KMS-11 (cell line): ENCODE results near the gene HACD2.
A peak's percentile ranks its signal among the peaks of the same experiment; 100 is the strongest.

Source experiments
- H2AFZ ChIP-seq: fragments of 200-600 bp; sonication (generic); 2 replicates; pipeline ENCODE4 v1.6.1; 2016; ENCODE audit warnings: antibody characterized with exemption, mixed run types, low read depth
- H3K27ac ChIP-seq: fragments of 200-600 bp; sonication (generic); 2 replicates; pipeline ENCODE4 v1.6.1; 2016; ENCODE audit warnings: mild to moderate bottlenecking, mixed run types
- H3K27me3 ChIP-seq: fragments of 200-600 bp; sonication (generic); 2 replicates; pipeline ENCODE4 v1.6.1; 2017; ENCODE audit warnings: mild to moderate bottlenecking, low read depth, mixed run types, moderate library complexity; ENCODE audit not compliant: insufficient read depth
- H3K36me3 ChIP-seq: fragments of 200-600 bp; sonication (generic); 2 replicates; pipeline ENCODE4 v1.6.1; 2017; ENCODE audit warnings: mild to moderate bottlenecking, mixed run types; ENCODE audit not compliant: insufficient read depth
- H3K4me1 ChIP-seq: fragments of 200-600 bp; sonication (generic); 2 replicates; pipeline ENCODE4 v1.6.1; 2016; ENCODE audit warnings: mild to moderate bottlenecking, low read depth, mixed run types; ENCODE audit not compliant: poor library complexity, severe bottlenecking
- H3K4me2 ChIP-seq: fragments of 200-600 bp; sonication (generic); 2 replicates; pipeline ENCODE4 v1.7.0; 2016; ENCODE audit warnings: mild to moderate bottlenecking, mixed run types
- H3K4me3 ChIP-seq: fragments of 200-600 bp; sonication (generic); IDR thresholded peaks from 2 replicates; pipeline ENCODE4 v1.6.1; 2017; ENCODE audit warnings: low read depth, low read length, mixed read lengths; ENCODE audit not compliant: insufficient read depth
- H3K79me2 ChIP-seq: fragments of 200-600 bp; sonication (generic); 2 replicates; pipeline ENCODE4 v1.6.1; 2016; ENCODE audit warnings: low read depth, mixed run types; ENCODE audit not compliant: insufficient read depth
- H3K9ac ChIP-seq: fragments of 200-600 bp; sonication (generic); 2 replicates; pipeline ENCODE4 v1.6.1; 2016; ENCODE audit warnings: mild to moderate bottlenecking, mixed run types
- H4K20me1 ChIP-seq: fragments of 200-600 bp; sonication (generic); 2 replicates; pipeline ENCODE4 v1.6.1; 2016; ENCODE audit warnings: mild to moderate bottlenecking, mixed run types; ENCODE audit not compliant: insufficient read depth
- CTCF ChIP-seq: fragments of 200-600 bp; sonication (generic); conservative IDR thresholded peaks from 2 replicates; pipeline ENCODE4 v1.6.1; 2017; ENCODE audit warnings: low read depth, mild to moderate bottlenecking, antibody characterized with exemption, low read length, moderate library complexity, mixed read lengths

HACD2 gene

GRCh38 chr3:123584284-123584987 lies 417 bp downstream of the HACD2 start:
- Histone ChIP-seq H3K27me3 (no peaks in the 10 kb centered on the region), H3K4me1 (peaks cover 23% of the 10 kb centered on the region), H3K4me2 (peak overlapping the region; percentile 78), H3K79me2 (no peaks in the 10 kb centered on the region; the same call in 1 of the 2 replicates), H3K27ac (peak overlapping the region; percentile 90; the same call in 1 of the 2 replicates), H4K20me1 (no peaks in the 10 kb centered on the region), H2AFZ (peak overlapping the region; percentile 96), H3K36me3 (no peaks in the 10 kb centered on the region), H3K4me3 (no peak overlapping the region), H3K9ac (peak overlapping the region; percentile 96; the same call in 1 of the 2 replicates)
- TF ChIP-seq CTCF = no peak

DNA sequence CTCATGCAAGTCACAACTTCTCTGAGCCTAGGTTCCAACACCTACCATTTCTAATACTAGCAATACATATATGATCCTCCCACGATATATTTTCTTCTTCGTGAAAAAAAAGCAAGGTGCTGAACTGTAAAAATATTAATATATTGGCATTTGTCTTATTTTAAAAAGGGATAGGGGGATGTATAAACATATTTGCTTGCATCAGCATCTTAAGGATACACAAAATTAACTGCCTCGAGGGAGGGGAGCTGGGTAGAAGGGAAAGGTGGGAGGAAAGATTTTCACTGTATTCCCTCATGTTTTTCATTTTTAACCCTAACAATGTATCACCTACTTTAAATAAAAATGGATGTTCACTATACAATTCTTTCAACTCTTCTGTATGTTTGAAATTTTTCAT lies 1.3 kb downstream of the HACD2 start:
- no peak for TF ChIP-seq CTCF
- Histone ChIP-seq H3K79me2 (no peaks in the 10 kb centered on the region; the same call in 1 of the 2 replicates), H3K4me3 (no peak overlapping the region), H3K27ac (no peak overlapping the region), H2AFZ (no peak overlapping the region), H4K20me1 (no peaks in the 10 kb centered on the region), H3K36me3 (no peaks in the 10 kb centered on the region), H3K27me3 (no peaks in the 10 kb centered on the region), H3K4me2 (peak overlapping the region; percentile 78), H3K9ac (no peak overlapping the region), H3K4me1 (peaks cover 23% of the 10 kb centered on the region)

GRCh38 chr3:123582315-123582714 lies 2.5 kb downstream of the HACD2 start:
- Histone ChIP-seq H4K20me1 (no peaks in the 10 kb centered on the region), H3K27me3 (no peaks in the 10 kb centered on the region), H3K27ac (no peak overlapping the region), H2AFZ (no peak overlapping the region), H3K36me3 (no peaks in the 10 kb centered on the region), H3K4me3 (no peak overlapping the region), H3K9ac (no peak overlapping the region), H3K4me1 (peaks cover 23% of the 10 kb centered on the region), H3K79me2 (no peaks in the 10 kb centered on the region; the same call in 1 of the 2 replicates), H3K4me2 (0 out of 2 replicates have a peak overlapping the region, but pooled peaks have one; percentile 78)
- TF ChIP-seq CTCF = no peak

DNA sequence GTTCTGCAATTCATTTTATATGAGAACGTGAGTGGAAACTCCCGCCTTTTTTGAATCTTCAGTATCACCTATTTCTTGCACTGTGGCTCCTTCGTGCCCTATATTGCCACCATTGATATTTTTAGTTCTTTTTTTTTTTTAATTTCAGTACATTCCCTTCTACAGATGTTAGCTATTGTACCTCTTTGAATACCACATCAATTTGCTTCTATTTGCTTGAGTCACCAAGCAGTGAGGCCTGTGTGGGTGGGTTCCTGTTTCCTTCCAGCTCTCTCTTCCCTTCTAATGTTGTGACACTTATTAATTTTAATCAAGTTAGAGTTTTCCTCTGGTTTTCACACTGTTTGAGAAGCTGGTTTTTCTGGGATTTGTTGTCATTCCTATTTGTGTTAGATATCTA lies 8.7 kb downstream of the HACD2 start:
- Histone ChIP-seq H2AFZ (no peak overlapping the region), H3K27ac (no peak overlapping the region), H3K9ac (no peak overlapping the region), H3K79me2 (no peaks in the 10 kb centered on the region), H3K36me3 (no peaks in the 10 kb centered on the region), H3K4me1 (no peaks in the 10 kb centered on the region), H3K4me3 (no peak overlapping the region), H3K4me2 (no peak overlapping the region), H3K27me3 (no peaks in the 10 kb centered on the region), H4K20me1 (no peaks in the 10 kb centered on the region)
- no peak for TF ChIP-seq CTCF
